Chondrocyte (in vitro differentiated cells): ENCODE measurements around the gene TTC9C. TPM values are rescaled to one million over a fixed set of nuclear protein-coding genes. Genes with fewer than 3 reads are reported as not detected.
A peak's percentile ranks its signal among the peaks of the same experiment; 100 is the strongest.

Experiments used
- DNase-seq: peaks from one replicate; pipeline ENCODE4 v3.0.0; 2021; ENCODE audit warnings: mixed read lengths, low spot score
- H3K27ac Mint-ChIP-seq: one replicate; pipeline ENCODE4 v1.8.0; 2021; ENCODE audit warnings: mild to moderate bottlenecking, moderate library complexity, mixed read lengths; ENCODE audit not compliant: unreplicated experiment
- H3K27me3 Mint-ChIP-seq: 2 replicates; pipeline ENCODE4 v1.8.0; 2021; ENCODE audit warnings: low read depth, mixed read lengths
- H3K36me3 Mint-ChIP-seq: 2 replicates; pipeline ENCODE4 v1.8.0; 2021; ENCODE audit warnings: low read depth, mixed read lengths
- H3K4me1 Mint-ChIP-seq: 2 replicates; pipeline ENCODE4 v1.8.0; 2021; ENCODE audit warnings: low read depth, mild to moderate bottlenecking, mixed read lengths
- H3K4me3 Mint-ChIP-seq: one replicate; pipeline ENCODE4 v1.8.0; 2021; ENCODE audit warnings: mild to moderate bottlenecking, moderate library complexity, mixed read lengths; ENCODE audit not compliant: unreplicated experiment
- H3K9me3 Mint-ChIP-seq: 2 replicates; pipeline ENCODE4 v1.8.0; 2021; ENCODE audit warnings: low read depth, mixed read lengths
- total RNA-seq: library from RNA; stranded (reverse); gene quantifications from 3 replicates; pipeline ENCODE4 v1.2.1, GENCODE V29; 2021
- TF ChIP-seq, protein P1 (sequence below): fragments of 200-600 bp; sonication (generic); IDR thresholded peaks from 2 replicates; pipeline ENCODE4 v1.5.0; 2021; ENCODE audit warnings: antibody characterized with exemption, mild to moderate bottlenecking, moderate library complexity

The TTC9C gene
- total RNA-seq, 1 donor from 2014 or later = 36.7 TPM

GRCh38 chr11:62707277-62707861, 20.9 kb upstream of the TTC9C start, which contains the start of the genes BSCL2 and GNG3:
Gene BSCL2, minus strand, starts transcription at chr11:62707424. Its CDS starts 229 bp downstream, at chr11:62707195.
Gene GNG3, plus strand, starts transcription at chr11:62707676. Its CDS starts 620 bp downstream, at chr11:62708296.
- no peaks in the 10 kb centered on the region for H3K9me3 Mint-ChIP-seq
- peak within 1 kb of the TSS; percentile 92 for H3K4me3 Mint-ChIP-seq
- H3K36me3 Mint-ChIP-seq = peaks cover 10% of the 10 kb centered on the region
- peak within 1 kb of the TSS; percentile 84 for H3K27ac Mint-ChIP-seq
- DNase-seq = peak; percentile 69
- TF ChIP-seq, protein P1, sequence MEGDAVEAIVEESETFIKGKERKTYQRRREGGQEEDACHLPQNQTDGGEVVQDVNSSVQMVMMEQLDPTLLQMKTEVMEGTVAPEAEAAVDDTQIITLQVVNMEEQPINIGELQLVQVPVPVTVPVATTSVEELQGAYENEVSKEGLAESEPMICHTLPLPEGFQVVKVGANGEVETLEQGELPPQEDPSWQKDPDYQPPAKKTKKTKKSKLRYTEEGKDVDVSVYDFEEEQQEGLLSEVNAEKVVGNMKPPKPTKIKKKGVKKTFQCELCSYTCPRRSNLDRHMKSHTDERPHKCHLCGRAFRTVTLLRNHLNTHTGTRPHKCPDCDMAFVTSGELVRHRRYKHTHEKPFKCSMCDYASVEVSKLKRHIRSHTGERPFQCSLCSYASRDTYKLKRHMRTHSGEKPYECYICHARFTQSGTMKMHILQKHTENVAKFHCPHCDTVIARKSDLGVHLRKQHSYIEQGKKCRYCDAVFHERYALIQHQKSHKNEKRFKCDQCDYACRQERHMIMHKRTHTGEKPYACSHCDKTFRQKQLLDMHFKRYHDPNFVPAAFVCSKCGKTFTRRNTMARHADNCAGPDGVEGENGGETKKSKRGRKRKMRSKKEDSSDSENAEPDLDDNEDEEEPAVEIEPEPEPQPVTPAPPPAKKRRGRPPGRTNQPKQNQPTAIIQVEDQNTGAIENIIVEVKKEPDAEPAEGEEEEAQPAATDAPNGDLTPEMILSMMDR = no peak
- no peaks in the 10 kb centered on the region for H3K27me3 Mint-ChIP-seq
- H3K4me1 Mint-ChIP-seq = peaks cover 38% of the 10 kb centered on the region

GRCh38 chr11:62708392-62708791, 19.9 kb upstream of the TTC9C start:
- Mint-ChIP-seq H3K27me3 (no peaks in the 10 kb centered on the region), H3K27ac (no peak overlapping the region), H3K36me3 (peaks cover 11% of the 10 kb centered on the region), H3K9me3 (no peaks in the 10 kb centered on the region), H3K4me1 (peaks cover 38% of the 10 kb centered on the region), H3K4me3 (peak overlapping the region; percentile 87)
- no peak for DNase-seq
- TF ChIP-seq, protein P1 = no peak

DNA sequence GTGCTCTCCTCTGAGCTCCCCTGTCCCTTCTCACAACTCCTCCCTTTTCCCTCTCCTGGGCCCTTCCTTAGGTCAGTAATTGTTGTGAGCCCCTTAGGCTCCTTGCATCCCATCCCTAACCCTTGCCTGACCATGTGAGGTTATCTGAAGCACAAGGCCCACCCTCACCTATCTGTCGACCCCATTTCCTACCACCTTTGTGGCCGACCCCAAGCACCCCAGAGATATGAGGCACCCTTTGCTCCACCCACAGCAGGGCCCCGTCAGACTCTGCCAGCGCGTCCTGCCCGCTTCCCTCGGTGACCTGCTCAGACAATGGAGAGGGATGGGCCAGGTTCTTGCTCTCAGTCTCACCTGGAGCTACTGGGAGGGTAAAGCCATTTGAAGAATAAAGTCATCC, 19.5 kb upstream of the TTC9C start:
- Mint-ChIP-seq H3K27ac (peak overlapping the region; percentile 99), H3K27me3 (no peaks in the 10 kb centered on the region), H3K9me3 (no peaks in the 10 kb centered on the region), H3K36me3 (peaks cover 12% of the 10 kb centered on the region), H3K4me3 (peak overlapping the region; percentile 87), H3K4me1 (peaks cover 38% of the 10 kb centered on the region)
- TF ChIP-seq, protein P1 = no peak
- DNase-seq = no peak

GRCh38 chr11:62709247-62710000, 18.9 kb upstream of the TTC9C start:
- Mint-ChIP-seq H3K4me3 (peak overlapping the region; percentile 87), H3K27me3 (no peaks in the 10 kb centered on the region), H3K9me3 (no peaks in the 10 kb centered on the region), H3K36me3 (peaks cover 14% of the 10 kb centered on the region), H3K27ac (peak overlapping the region; percentile 99), H3K4me1 (peaks cover 42% of the 10 kb centered on the region)
- TF ChIP-seq, protein P1 = peak; percentile 42
- peak; percentile 98 for DNase-seq

GRCh38 chr11:62710001-62710345, 18.3 kb upstream of the TTC9C start:
- TF ChIP-seq, protein P1 = no peak
- no peaks in the 10 kb centered on the region for H3K27me3 Mint-ChIP-seq
- H3K9me3 Mint-ChIP-seq = no peaks in the 10 kb centered on the region
- H3K4me3 Mint-ChIP-seq = peak overlapping the region; percentile 87
- peaks cover 17% of the 10 kb centered on the region for H3K36me3 Mint-ChIP-seq
- H3K27ac Mint-ChIP-seq = peak overlapping the region; percentile 99
- peaks cover 42% of the 10 kb centered on the region for H3K4me1 Mint-ChIP-seq
- no peak for DNase-seq
